CD14-positive monocyte (primary cell): ENCODE data around the gene P4HA1. TPM values are rescaled to one million over a fixed set of nuclear protein-coding genes. Genes with fewer than 3 reads are reported as not detected.
"Not testable (repeated sequence)": the region's sequence is repeated elsewhere in the genome, so short reads cannot be mapped to it uniquely, and the experiment has no call there.

Experiments used
- DNase-seq, 3 donors: peaks; one replicate each; pipeline ENCODE4 v3.0.0-alpha.2; 2011 to 2022
- H2AFZ ChIP-seq: 2 replicates; pipeline ENCODE4 v1.6.0; 2012; ENCODE audit warnings: mild to moderate bottlenecking, low read depth, low read length, inconsistent platforms; ENCODE audit not compliant: insufficient read depth, poor library complexity, severe bottlenecking
- H3K27ac ChIP-seq, 2 donors: 1 replicate in 1 of 2; 2 replicates in 1 of 2; pipeline ENCODE4 v1.5.1; 2012 to 2013; ENCODE audit warnings: low read length in 2 of 2, control low read depth in 1 of 2, inconsistent platforms in 1 of 2, low read depth in 1 of 2, mild to moderate bottlenecking in 1 of 2
- H3K27me3 ChIP-seq, 2 donors: one replicate each; pipeline versions ENCODE4 v1.6.0 to v1.6.1; 2011 to 2013; ENCODE audit warnings: low read length in 2 of 2; ENCODE audit not compliant: control insufficient read depth in 2 of 2, insufficient read depth in 2 of 2
- H3K36me3 ChIP-seq, 2 donors: replicated peaks in 1 of 2; 1 replicate in 1 of 2; 2 replicates in 1 of 2; pipeline versions ENCODE4 v1.5.1 to v1.6.1; 2012 to 2013; ENCODE audit warnings: low read length in 2 of 2, control low read depth in 1 of 2, inconsistent platforms in 1 of 2, mild to moderate bottlenecking in 1 of 2; ENCODE audit not compliant: insufficient read depth in 2 of 2, control insufficient read depth in 1 of 2
- H3K4me1 ChIP-seq, 2 donors: 1 replicate in 1 of 2; 2 replicates in 1 of 2; pipeline versions ENCODE4 v1.5.1 to v1.6.1; 2012 to 2013; ENCODE audit warnings: low read length in 2 of 2, control low read depth in 1 of 2, inconsistent platforms in 1 of 2, mild to moderate bottlenecking in 1 of 2, moderate library complexity in 1 of 2; ENCODE audit not compliant: insufficient read depth in 2 of 2, control insufficient read depth in 1 of 2
- H3K4me2 ChIP-seq: replicated peaks from 2 replicates; pipeline ENCODE3; 2012; ENCODE audit warnings: low read length, moderate library complexity, mild to moderate bottlenecking; ENCODE audit not compliant: poor library complexity, severe bottlenecking; ENCODE audit errors: extremely low read depth
- H3K4me3 ChIP-seq, 3 experiments: fragments of 200-600 bp in 1 of 3; sonication (generic) in 1 of 3; replicated peaks in 1 of 3; 1 replicate in 2 of 3; 2 replicates in 1 of 3; pipeline ENCODE4 v1.5.1; 2011 to 2013; ENCODE audit warnings: low read length in 3 of 3, mild to moderate bottlenecking in 3 of 3, control low read depth in 2 of 3, low read depth in 2 of 3, inconsistent platforms in 1 of 3, moderate library complexity in 1 of 3
- H3K79me2 ChIP-seq: 2 replicates; pipeline ENCODE4 v1.6.0; 2012; ENCODE audit warnings: mild to moderate bottlenecking, control low read depth, inconsistent platforms, low read length, moderate library complexity; ENCODE audit not compliant: insufficient read depth
- H3K9ac ChIP-seq: 2 replicates; pipeline ENCODE4 v1.6.0; 2017; ENCODE audit warnings: low read length, mild to moderate bottlenecking; ENCODE audit not compliant: insufficient read depth, poor library complexity, severe bottlenecking
- H3K9me3 ChIP-seq, 2 donors: replicated peaks in 1 of 2; 1 replicate in 1 of 2; 2 replicates in 1 of 2; pipeline versions ENCODE4 v1.5.1 to v1.6.1; 2012 to 2013; ENCODE audit warnings: low read length in 2 of 2, control low read depth in 1 of 2; ENCODE audit not compliant: control insufficient read depth in 1 of 2, insufficient read depth in 1 of 2
- H4K20me1 ChIP-seq: 2 replicates; pipeline ENCODE4 v1.6.0; 2012; ENCODE audit warnings: mild to moderate bottlenecking, low read length, control low read depth, moderate library complexity; ENCODE audit not compliant: insufficient read depth
- H3K27ac Mint-ChIP-seq, 7 donors: one replicate each; pipeline ENCODE4 v1.8.0; 2020; ENCODE audit warnings: mild to moderate bottlenecking in 7 of 7, mixed read lengths in 7 of 7, moderate library complexity in 6 of 7, inconsistent platforms in 2 of 7
- H3K27me3 Mint-ChIP-seq, 3 donors: one replicate each; pipeline ENCODE4 v1.8.0; 2021 to 2022; ENCODE audit warnings: low read depth in 3 of 3, mild to moderate bottlenecking in 3 of 3, mixed read lengths in 3 of 3, moderate library complexity in 3 of 3, inconsistent platforms in 1 of 3
- H3K36me3 Mint-ChIP-seq, 2 donors: one replicate each; pipeline ENCODE4 v1.8.0; 2020; ENCODE audit warnings: mixed read lengths in 2 of 2, inconsistent platforms in 1 of 2, mild to moderate bottlenecking in 1 of 2
- H3K4me1 Mint-ChIP-seq: one replicate; pipeline ENCODE4 v1.8.0; 2020; ENCODE audit warnings: mild to moderate bottlenecking, mixed read lengths
- H3K4me3 Mint-ChIP-seq, 2 donors: one replicate each; pipeline ENCODE4 v1.8.0; 2020; ENCODE audit warnings: mild to moderate bottlenecking in 2 of 2, mixed read lengths in 2 of 2, moderate library complexity in 1 of 2
- H3K9me3 Mint-ChIP-seq, 7 donors: one replicate each; pipeline ENCODE4 v1.8.0; 2020 to 2022; ENCODE audit warnings: mixed read lengths in 7 of 7, mild to moderate bottlenecking in 6 of 7, moderate library complexity in 6 of 7, inconsistent platforms in 2 of 7
- CTCF ChIP-seq: fragments of 200-600 bp; IDR thresholded peaks from one replicate; pipeline ENCODE4 v1.8.0; 2022; ENCODE audit warnings: antibody characterized with exemption, mild to moderate bottlenecking
- WGBS: methylation state at CpG from one replicate; pipeline ENCODE4 v1.1.5; 2013; ENCODE audit warnings: missing lambda C conversion rate; ENCODE audit not compliant: insufficient coverage; 5-methylcytosine and 5-hydroxymethylcytosine counted together
- intact Hi-C, 2 donors: fragments of 100-400 bp; cut with micrococcal nuclease; formaldehyde crosslinking; loops; one replicate each; pipeline versions ENCODE4 v1.15.0 to v1.15.1; 2023
- polyA plus RNA-seq, 3 donors: library from polyadenylated mRNA; depleted of rRNA in 1 of 3; unstranded in 2 of 3; stranded (reverse) in 1 of 3; fragments of 300-500 nt in 2 of 3; fragments of >200 nt in 1 of 3; fragmentation: Illumina TruSeq in 2 of 3; gene quantifications; 1 replicate in 2 of 3; 2 replicates in 1 of 3; pipeline ENCODE4 v1.2.3, GENCODE V29; 2012 to 2021

The P4HA1 gene
- polyA plus RNA-seq, 3 donors: 20.1 to 44.3 (median 43.9) TPM

- Mint-ChIP-seq H3K27me3 (no peaks in the 10 kb centered on the region), H3K9me3 (peaks cover 0 to under 1% (median 0%) of the 10 kb centered on the region in 7 donors), H3K36me3 (peaks cover 37 to 71% of the 10 kb centered on the region in 2 donors), H3K4me1 (no peaks in the 10 kb centered on the region), H3K4me3 (no peak overlapping the region), H3K27ac (no peak overlapping the region)
- no peak for DNase-seq
- Histone ChIP-seq H3K27me3 (no peaks in the 10 kb centered on the region), H3K36me3 (peaks cover 33 to 93% of the 10 kb centered on the region in 2 donors), H3K9ac (no peak overlapping the region), H3K9me3 (no peaks in the 10 kb centered on the region), H2AFZ (no peak overlapping the region), H3K4me1 (no peaks in the 10 kb centered on the region), H3K4me2 (no peak overlapping the region), H3K79me2 (no peaks in the 10 kb centered on the region), H3K27ac (no peak overlapping the region), H3K4me3 (no peak overlapping the region), H4K20me1 (no peaks in the 10 kb centered on the region)
- no peak for TF ChIP-seq CTCF
- intact Hi-C loops: no loop called here
- no CpG with 5 or more reads among the region's 6 CpGs for WGBS
These were observed 64.1 kb downstream of the P4HA1 start for GRCh38 chr10:73032536-73032935.

GRCh38 chr10:73026623-73027022 is 70.0 kb downstream of the P4HA1 start:
- DNase-seq, H3K79me2 ChIP-seq, intact Hi-C loops, H3K27ac Mint-ChIP-seq, H3K4me2 ChIP-seq, H3K27me3 ChIP-seq, H3K9ac ChIP-seq, H3K27ac ChIP-seq, H3K4me1 Mint-ChIP-seq, H3K4me3 Mint-ChIP-seq, H2AFZ ChIP-seq, H4K20me1 ChIP-seq, H3K4me1 ChIP-seq, H3K4me3 ChIP-seq, H3K9me3 ChIP-seq, H3K27me3 Mint-ChIP-seq, H3K9me3 Mint-ChIP-seq: not testable (repeated sequence)
- H3K36me3 Mint-ChIP-seq: peaks cover 60 to 75% of the 10 kb centered on the region in 2 donors
- H3K36me3 ChIP-seq: peaks cover 30 to 51% of the 10 kb centered on the region in 2 donors
- no CpG with 5 or more reads among the region's 1 CpG for WGBS

- H3K4me1 ChIP-seq, H4K20me1 ChIP-seq, H3K4me3 Mint-ChIP-seq, H3K9ac ChIP-seq, H3K4me3 ChIP-seq, intact Hi-C loops, H3K27ac Mint-ChIP-seq, H3K27me3 Mint-ChIP-seq, H3K9me3 Mint-ChIP-seq, H3K9me3 ChIP-seq, H3K4me2 ChIP-seq, H3K79me2 ChIP-seq, H3K27me3 ChIP-seq, DNase-seq, H3K27ac ChIP-seq, H3K4me1 Mint-ChIP-seq, H2AFZ ChIP-seq: not testable (repeated sequence)
- 100% methylated on average over 1 of the region's 7 CpGs for WGBS
- peaks cover 73 to 91% of the 10 kb centered on the region in 2 donors for H3K36me3 Mint-ChIP-seq
- H3K36me3 ChIP-seq: peaks cover 22 to 46% of the 10 kb centered on the region in 2 donors
These were observed 73.1 kb downstream of the P4HA1 start for GRCh38 chr10:73023455-73024070.

- H3K27ac Mint-ChIP-seq, H3K4me3 Mint-ChIP-seq, H3K9ac ChIP-seq, H3K4me2 ChIP-seq, H3K79me2 ChIP-seq, H3K27ac ChIP-seq, H3K27me3 Mint-ChIP-seq, H4K20me1 ChIP-seq, intact Hi-C loops, H3K27me3 ChIP-seq, H3K4me3 ChIP-seq, H3K4me1 ChIP-seq, H3K4me1 Mint-ChIP-seq, H2AFZ ChIP-seq, H3K9me3 ChIP-seq, DNase-seq, H3K9me3 Mint-ChIP-seq: not testable (repeated sequence)
- peaks cover 23 to 46% of the 10 kb centered on the region in 2 donors for H3K36me3 ChIP-seq
- peaks cover 76 to 91% of the 10 kb centered on the region in 2 donors for H3K36me3 Mint-ChIP-seq
- WGBS: 100% methylated on average over 1 of the region's 4 CpGs
These were observed 73.7 kb downstream of the P4HA1 start for GRCh38 chr10:73022961-73023360.
